Muscle layer of colon (tissue), 2 donors: ENCODE measurements around the gene CNKSR1.

ENCODE experiments used
- H3K27ac ChIP-seq: one replicate; pipeline ENCODE4 v1.7.0; 2013; ENCODE audit warnings: low read depth, mild to moderate bottlenecking, low read length, moderate library complexity
- H3K27me3 ChIP-seq, 2 donors: one replicate each; pipeline ENCODE4 v1.7.0; 2013; ENCODE audit warnings: low read length in 2 of 2, mild to moderate bottlenecking in 2 of 2; ENCODE audit not compliant: insufficient read depth in 2 of 2, control insufficient read depth in 1 of 2
- H3K36me3 ChIP-seq: one replicate; pipeline ENCODE4 v1.7.0; 2013; ENCODE audit warnings: mild to moderate bottlenecking, low read length; ENCODE audit not compliant: insufficient read depth
- H3K4me1 ChIP-seq: one replicate; pipeline ENCODE4 v1.7.0; 2013; ENCODE audit warnings: mild to moderate bottlenecking, low read length; ENCODE audit not compliant: insufficient read depth
- H3K4me3 ChIP-seq, 2 donors: one replicate each; pipeline ENCODE4 v1.7.0; 2013; ENCODE audit warnings: low read length in 2 of 2, low read depth in 1 of 2, mild to moderate bottlenecking in 1 of 2, moderate library complexity in 1 of 2
- H3K9ac ChIP-seq: one replicate; pipeline ENCODE4 v1.7.0; 2013; ENCODE audit warnings: low read length
- H3K9me3 ChIP-seq: one replicate; pipeline ENCODE4 v1.7.0; 2013; ENCODE audit warnings: mild to moderate bottlenecking, low read length
- donor health status: abdominal sarcoma.
- donor health status: Adenocarcinoma of cecum.

The CNKSR1 gene

DNA sequence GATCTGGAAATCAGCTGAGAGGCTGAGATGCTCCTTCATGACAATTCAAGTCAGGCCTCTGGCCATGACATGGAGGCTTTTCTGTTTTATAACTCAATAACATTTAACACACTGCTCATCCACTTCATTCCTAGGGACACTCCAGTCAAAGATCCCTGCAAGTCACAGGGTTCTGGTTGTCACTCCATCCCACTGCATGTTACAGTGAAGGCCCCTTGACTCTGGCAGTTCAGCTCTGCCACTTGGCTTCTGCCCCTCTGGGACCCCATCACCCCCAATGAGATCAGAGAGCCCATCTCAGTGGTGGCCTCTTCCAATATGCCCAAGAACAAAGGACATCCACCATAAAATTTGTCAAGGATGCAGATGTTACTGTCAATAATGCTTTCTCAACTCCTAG, 28.4 kb upstream of the CNKSR1 start:
- Histone ChIP-seq H3K36me3 (no peaks in the 10 kb centered on the region), H3K27ac (no peak overlapping the region), H3K9ac (no peak overlapping the region), H3K4me1 (no peaks in the 10 kb centered on the region), H3K9me3 (no peaks in the 10 kb centered on the region), H3K4me3 (no peak overlapping the region), H3K27me3 (no peaks in the 10 kb centered on the region)

DNA sequence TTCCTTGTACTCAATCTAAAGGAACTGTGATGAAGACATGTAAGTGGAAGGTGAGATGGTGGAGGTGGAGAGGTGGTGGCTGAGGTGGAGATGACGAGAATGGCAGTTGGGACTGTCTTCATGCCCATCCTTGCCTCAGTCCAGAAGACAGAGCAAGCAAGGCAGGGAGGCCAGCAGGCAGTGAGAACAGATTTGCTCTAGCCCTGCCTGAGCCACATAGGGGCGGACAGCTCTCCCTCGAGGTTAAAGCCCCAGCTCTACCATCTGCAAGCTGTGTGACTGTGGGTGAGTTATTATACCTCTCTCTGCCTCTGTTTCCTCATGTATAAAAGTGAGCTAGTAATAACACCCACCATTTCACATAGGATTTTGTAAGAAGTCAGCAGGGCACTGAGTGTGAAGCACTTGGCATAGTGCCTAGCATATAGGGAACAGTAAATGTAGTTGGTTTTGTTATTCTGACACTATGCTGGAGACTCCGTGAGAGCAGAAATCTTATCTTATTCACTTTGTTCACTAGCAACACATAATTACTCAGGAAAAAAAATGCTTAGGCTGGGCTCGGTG, 23.2 kb upstream of the CNKSR1 start:
- no peak overlapping the region for H3K4me3 ChIP-seq
- peaks cover 5 to 19% of the 10 kb centered on the region in 2 donors for H3K27me3 ChIP-seq
- H3K9me3 ChIP-seq = no peaks in the 10 kb centered on the region
- no peak overlapping the region for H3K27ac ChIP-seq
- no peaks in the 10 kb centered on the region for H3K36me3 ChIP-seq
- H3K4me1 ChIP-seq = no peaks in the 10 kb centered on the region
- no peak overlapping the region for H3K9ac ChIP-seq

DNA sequence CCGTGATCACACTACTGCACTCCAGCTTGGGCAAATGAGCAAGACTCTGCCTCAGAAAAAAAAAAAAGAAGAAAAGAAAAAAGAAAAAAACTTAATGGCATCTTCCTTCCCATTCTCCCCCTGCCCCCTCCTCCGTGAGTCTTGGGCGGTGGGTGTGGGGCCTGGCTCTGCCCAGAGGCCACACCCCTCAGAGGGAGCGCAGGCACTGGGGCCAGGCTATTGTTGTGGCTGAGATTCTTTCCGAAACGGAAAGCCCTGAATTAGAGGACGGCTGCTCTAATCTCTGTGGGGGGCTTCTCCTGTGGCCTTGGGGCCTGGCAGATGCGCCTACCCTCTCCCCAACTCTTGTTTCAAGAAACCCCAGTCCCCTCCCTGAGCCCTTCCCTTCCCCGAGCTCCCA, 22.5 kb upstream of the CNKSR1 start:
- Histone ChIP-seq H3K27me3 (peaks cover 5 to 23% of the 10 kb centered on the region in 2 donors), H3K4me1 (no peaks in the 10 kb centered on the region), H3K36me3 (no peaks in the 10 kb centered on the region), H3K27ac (no peak overlapping the region), H3K9ac (no peak overlapping the region), H3K9me3 (no peaks in the 10 kb centered on the region), H3K4me3 (no peak overlapping the region)

DNA sequence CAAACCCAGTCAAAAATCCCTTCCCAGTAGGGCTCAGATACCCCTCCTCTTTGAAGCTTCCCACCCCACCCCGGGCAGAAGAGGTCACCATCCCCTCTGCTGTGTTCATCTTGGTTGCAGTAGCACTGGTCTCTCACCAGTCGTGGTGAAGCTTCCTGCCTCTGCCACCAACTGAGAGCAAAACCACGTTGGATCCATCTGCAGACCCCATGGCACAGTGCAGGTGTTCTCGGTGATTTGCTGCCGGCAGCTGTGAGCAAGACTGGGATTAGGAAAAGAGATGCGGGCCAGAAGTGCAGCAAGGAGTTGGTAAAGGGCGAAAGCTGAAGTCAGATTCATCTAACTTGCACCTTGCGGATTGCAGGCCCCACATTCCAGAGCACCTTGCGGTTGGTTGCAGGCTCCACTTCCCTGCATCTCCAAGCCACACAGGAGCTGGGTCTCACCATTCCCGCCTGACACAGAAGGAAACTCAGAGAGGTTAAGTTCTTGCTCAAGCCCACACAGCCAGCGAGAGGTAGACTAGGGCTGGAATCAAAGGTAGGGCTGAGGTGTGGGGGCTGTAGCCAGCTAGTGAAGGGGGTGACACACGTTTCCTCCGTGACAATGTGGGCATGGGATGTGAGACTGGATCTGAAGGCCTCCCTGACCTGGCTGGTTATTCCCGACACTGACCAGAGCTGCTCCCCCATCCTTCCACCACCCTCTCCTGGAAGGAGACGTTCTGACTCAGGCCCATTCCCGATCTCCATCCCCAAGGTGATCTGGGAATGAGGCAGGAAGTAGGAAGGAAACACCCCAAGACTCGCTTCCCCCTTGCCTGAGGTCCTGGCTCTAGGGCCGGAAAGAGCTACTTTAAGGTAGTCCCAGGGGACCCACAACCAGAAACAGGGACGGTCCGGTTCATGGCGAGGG, 21.7 kb upstream of the CNKSR1 start:
- Histone ChIP-seq H3K9ac (no peak overlapping the region), H3K4me3 (no peak overlapping the region), H3K27ac (no peak overlapping the region), H3K9me3 (no peaks in the 10 kb centered on the region), H3K27me3 (peaks cover 5 to 23% of the 10 kb centered on the region in 2 donors), H3K36me3 (no peaks in the 10 kb centered on the region), H3K4me1 (no peaks in the 10 kb centered on the region)

DNA sequence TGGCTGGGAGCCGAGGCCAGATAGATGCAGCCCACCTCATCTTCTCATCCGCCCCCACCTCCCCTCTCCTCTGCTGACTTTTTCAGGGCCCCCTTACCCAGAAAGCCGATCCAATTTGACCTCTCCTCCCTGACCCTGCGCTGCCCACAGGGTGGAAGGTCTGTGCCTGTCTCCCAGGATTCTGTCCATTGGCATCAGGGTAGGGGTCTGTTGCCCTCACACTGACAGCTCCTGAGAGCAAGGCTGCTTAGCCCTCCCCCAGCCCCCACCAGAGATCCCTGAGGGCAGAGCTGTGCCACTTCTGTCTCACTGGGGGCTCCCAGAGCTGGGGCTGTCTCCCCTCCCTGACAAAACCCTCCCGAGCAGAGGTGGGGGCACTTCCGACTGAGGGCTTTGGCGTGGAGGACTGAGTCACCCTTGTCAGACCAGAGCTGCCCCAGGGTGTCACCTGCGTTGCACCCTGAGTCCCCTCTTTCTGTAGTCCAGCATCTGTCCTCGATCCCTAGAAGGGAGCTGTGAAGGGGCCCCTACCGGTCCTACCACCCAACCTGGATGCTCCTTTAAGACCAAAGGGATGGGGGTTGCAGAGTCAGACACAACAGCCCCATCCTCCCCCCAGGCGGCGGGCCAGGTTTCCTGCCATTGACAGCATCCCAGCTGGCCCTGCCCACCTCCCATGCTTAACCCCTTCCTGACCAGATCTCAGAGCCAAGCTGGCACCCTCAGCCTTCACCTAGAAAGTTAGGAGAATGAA, 20.8 kb upstream of the CNKSR1 start:
- Histone ChIP-seq H3K9me3 (no peaks in the 10 kb centered on the region), H3K27me3 (peaks cover 5 to 29% of the 10 kb centered on the region in 2 donors), H3K27ac (no peak overlapping the region), H3K36me3 (no peaks in the 10 kb centered on the region), H3K9ac (no peak overlapping the region), H3K4me3 (no peak overlapping the region), H3K4me1 (peaks cover 5% of the 10 kb centered on the region)

DNA sequence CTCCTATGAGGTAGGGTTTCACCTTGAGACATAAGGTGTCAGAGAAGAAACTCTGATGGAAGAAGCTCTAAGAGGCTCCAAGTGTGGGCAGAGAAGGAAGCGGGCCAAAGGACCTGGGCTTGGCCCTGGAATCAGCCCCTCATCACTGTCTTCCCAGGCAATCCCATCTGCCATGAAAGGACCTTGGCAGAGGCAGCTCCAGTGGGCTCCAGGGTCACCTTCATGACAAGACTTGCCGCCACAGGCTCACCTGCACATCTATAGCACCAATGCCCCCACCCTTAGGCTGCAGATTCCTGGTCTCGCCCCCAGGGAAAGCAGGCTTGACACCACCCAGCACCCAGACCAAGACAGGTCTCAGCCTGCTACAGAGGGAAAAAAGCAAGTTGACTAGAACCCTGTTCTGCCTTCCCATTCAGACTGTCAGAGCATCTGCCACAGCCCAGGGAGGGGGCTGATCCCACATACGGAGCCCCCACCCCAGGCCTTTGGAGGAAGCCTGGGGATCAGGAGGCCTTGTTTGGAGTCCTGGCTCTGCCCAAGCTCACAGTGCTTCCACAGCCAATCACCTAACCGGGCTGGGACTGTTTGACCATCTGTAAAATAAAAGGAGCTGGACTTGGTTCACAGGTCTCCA, 18.9 kb upstream of the CNKSR1 start:
- Histone ChIP-seq H3K27me3 (peaks cover 5 to 30% of the 10 kb centered on the region in 2 donors), H3K27ac (no peak overlapping the region), H3K4me1 (peaks cover 10% of the 10 kb centered on the region), H3K36me3 (no peaks in the 10 kb centered on the region), H3K9ac (no peak overlapping the region), H3K9me3 (no peaks in the 10 kb centered on the region), H3K4me3 (no peak overlapping the region)

DNA sequence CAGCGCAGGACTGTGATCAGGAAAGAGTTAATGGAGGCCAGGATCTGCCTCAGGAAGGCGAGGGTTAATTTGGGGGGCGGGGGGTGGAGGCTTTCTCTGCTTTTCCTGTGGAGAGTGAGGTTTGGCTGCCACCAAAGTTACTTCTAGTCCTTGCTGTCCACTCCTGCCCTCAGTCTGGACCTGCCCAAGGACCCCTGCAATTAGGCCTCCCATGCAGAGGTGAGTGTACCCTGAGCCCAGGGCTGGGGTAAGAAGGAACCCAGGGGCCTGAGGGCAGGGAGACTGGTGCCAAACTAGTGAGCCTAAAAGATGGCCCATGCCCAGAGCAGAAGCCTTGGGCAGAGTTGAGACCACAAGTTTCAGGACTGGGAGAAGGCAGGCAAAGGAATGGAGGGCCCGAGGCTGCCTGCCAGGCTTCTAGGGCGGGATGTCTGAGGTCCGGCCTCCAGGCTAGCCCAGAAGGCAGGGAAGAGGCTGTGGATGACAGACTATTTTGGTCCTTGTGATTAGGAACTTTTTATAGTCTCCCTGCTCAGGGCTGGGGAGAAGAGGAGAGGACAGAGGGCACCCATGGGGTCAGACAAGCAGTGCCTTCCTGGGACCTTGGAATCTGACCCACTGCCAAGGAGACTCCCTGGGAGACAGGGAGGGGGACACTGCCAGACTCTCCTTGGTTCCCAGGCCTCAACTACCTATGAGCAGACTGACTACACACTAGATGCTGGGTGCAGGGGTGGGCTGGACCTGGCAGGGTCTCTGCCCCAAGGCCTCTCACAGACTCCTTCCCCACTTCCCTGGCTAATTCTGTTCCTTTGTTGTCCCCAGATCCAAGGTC, 18.2 kb upstream of the CNKSR1 start, which contains the start of gene FAM110D:
Gene FAM110D, plus strand, starts transcription at position 172 of the 835 bp plus-strand sequence. CDS start 2,213 bp downstream, outside the sequence.
- Histone ChIP-seq H3K27me3 (peaks cover 5 to 30% of the 10 kb centered on the region in 2 donors), H3K36me3 (no peaks in the 10 kb centered on the region), H3K27ac (no peak within 1 kb of the TSS), H3K4me3 (no peak within 1 kb of the TSS), H3K4me1 (peaks cover 10% of the 10 kb centered on the region), H3K9me3 (no peaks in the 10 kb centered on the region), H3K9ac (no peak within 1 kb of the TSS)

DNA sequence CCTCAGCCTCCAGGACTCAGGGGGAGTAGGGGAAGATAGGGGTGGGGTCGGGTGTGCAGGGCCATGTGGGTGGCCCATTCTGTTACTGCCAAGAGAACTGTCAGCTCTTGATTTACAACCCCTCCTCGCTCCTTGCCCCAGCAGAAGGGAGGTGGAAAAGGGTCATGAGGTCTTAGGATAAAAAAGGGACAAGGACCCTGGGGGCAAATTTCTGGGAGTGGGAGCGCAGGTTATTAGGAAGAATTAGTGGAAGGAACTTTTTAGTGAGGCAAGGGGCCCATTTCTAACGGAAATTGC, 17.6 kb upstream of the CNKSR1 start:
- Histone ChIP-seq H3K4me3 (no peak overlapping the region), H3K4me1 (peaks cover 10% of the 10 kb centered on the region), H3K9ac (no peak overlapping the region), H3K27ac (no peak overlapping the region), H3K36me3 (no peaks in the 10 kb centered on the region), H3K9me3 (no peaks in the 10 kb centered on the region), H3K27me3 (peaks cover 5 to 30% of the 10 kb centered on the region in 2 donors)

DNA sequence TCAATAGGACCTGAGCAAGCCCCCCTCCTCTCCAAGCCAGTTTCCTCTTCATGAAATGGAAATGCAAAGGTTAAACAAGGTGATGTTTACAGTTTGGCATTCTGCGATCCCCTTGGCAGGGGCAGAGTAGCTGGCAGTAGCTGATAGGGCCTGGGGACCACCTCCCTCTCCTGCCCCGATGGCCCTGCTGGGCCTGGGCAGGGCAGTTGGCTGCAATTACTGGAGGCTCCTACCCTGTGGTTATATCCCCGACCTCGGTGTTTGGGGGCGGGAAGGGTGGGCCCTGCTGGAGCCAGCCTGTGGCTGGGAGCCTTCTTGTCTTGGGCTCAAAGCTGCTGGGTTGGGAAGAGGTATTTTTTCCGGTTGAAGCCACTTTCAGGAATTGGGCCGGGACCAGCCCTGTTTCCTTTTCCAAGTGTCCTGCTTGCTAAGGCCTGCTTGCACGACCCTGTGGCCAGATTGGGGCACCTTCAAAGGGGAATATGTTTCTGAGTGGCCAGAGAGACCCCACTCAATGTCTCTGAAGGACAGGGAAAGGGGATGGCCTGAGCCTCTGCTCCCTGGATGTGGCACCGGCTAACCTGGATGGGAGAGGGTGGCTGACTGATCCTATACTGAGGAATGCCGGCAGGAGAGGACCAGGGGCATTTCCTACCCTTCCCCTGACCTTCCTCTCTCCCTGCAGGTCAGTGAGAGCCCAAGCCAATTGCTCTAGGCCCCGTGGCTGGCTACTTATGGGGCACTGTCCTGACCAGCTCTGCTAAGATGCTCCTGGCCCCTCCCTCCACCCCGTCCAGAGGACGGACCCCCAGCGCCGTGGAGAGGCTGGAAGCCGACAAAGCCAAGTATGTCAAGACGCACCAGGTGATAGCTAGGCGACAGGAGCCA, 16.5 kb upstream of the CNKSR1 start:
- Histone ChIP-seq H3K27me3 (peaks cover 5 to 30% of the 10 kb centered on the region in 2 donors), H3K4me1 (peaks cover 10% of the 10 kb centered on the region), H3K9me3 (no peaks in the 10 kb centered on the region), H3K36me3 (no peaks in the 10 kb centered on the region), H3K27ac (no peak overlapping the region), H3K4me3 (peak overlapping the region; percentile 55), H3K9ac (no peak overlapping the region)
